Hematopoietic multipotent progenitor cell treated with erythropoietin and hydrocortisone succinate and interleukin-3 and kit ligand, for 17 days (in vitro differentiated cells): ENCODE data around the gene GAA.

ENCODE experiments used
- DNase-seq: peaks from one replicate; pipeline ENCODE4 v3.0.0-alpha.2; 2015; ENCODE audit warnings: low spot score

Gene GAA

DNA sequence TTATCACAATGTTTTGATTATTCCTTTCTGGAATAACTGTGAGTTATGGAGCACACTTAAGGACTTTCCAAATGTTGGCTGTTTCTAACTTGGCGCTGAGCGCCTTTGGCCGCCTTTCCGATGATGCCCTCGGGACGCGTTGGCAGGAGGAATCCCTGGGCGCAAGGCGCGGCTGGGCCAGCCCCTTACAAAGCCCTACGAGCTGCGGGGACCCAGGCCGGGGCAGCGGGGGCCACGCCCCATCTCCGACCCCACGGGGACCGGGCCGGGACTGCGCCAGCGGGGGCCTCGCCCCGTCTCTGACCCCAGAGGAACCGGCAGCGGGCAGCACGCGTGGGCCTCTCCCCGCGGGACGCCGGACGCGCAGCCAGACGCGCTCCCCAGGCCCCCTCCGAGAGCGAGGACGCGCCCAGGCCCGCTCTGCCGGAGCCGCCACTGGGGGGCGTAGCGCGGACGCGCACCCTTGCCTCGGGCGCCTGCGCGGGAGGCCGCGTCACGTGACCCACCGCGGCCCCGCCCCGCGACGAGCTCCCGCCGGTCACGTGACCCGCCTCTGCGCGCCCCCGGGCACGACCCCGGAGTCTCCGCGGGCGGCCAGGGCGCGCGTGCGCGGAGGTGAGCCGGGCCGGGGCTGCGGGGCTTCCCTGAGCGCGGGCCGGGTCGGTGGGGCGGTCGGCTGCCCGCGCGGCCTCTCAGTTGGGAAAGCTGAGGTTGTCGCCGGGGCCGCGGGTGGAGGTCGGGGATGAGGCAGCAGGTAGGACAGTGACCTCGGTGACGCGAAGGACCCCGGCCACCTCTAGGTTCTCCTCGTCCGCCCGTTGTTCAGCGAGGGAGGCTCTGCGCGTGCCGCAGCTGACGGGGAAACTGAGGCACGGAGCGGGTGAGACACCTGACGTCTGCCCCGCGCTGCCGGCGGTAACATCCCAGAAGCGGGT lies at the start of gene GAA:
TSS of gene GAA (plus strand) at position 571 of the 935 bp plus-strand sequence. CDS start 3,006 bp downstream, outside the sequence.
- peak; percentile 84 for DNase-seq

DNA sequence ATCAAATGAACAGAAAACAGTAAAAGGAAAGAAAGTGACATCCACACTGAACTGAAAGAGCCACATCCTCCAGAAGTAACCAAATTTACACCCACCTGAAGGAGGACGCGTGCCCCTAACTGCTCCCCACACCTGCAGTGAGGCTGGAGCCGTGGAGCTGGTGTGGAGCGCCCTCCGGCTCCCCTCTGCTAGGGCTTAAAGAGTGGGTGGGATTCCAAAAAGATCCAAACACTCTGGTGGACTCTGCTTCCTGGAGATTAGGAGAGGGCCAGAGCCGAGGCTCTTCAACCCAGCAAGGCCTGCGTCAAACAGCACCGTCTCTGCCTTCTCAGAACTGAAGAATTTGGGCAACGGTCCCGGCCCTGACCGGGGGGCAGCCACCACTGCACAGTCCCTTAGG lies 49.7 kb upstream of the GAA start:
- no peak for DNase-seq

DNA sequence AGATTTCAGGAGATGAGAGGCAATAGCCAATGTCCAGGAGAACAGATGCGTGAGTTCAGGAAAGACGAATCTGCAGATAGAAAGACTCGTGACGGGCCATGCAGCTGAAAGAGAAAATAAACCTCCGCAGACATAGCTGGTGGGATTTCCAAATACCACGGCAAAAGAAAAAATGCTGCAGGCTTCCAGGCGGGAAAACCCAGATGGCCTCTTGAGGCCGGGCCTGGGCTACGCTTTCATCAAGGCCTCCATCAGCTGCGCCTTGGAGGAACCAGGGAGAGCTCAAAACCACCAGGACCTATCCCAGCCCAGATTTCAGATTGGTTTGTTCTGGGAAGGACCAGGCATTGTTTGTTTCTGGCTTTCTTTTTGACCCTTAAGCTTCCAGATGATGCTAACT lies 48.3 kb upstream of the GAA start:
- DNase-seq: no peak

DNA sequence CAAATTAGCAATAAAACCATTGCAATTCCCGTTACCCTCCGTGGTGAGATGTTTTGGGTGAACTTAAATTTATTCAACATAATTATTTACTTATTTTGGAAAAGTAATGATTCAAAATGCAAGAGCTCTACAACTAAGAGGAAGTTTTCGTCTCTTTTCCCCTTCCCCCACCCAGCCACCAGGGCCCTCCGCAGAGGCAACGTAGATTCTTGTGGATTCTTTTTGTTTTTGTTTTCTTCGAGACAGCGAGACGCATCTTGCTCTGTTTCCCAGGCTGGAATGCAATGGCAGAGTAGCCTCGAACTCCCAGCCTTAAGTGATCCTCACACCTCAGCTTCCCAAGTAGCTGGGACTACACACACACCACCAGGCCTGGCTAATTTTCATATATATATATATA lies 45.8 kb upstream of the GAA start:
- DNase-seq: no peak

DNA sequence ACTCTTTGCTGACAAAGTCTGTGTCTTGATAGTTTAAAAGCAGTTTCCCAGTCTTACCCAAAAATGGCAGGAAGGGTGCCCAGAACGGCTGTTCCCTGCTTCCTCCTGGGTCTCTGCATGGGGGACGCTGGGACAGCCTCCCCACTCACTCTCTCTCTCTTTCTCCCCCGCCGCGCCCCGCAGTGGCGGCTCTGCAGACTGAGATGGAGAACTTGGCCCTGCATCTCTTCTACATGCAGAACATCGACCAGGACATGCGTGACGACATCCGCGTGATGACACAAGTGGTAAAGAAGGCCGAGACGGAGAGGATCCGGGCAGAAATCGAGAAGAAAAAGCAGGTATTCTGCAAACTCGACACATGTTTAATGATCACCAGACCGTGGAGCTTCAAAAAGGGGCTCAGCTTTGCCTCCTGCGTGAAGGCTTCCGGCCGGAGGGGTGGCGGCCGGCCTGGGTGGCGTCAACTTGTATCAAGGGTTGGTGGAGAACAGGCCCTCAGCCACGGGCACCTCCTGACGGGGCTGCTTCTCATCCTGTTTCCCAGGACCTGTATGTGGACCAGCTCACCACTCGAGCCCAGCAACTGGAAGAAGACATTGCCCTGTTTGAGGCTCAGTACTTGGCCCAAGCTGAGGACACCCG lies 42.9 kb upstream of the GAA start:
- DNase-seq: no peak

DNA sequence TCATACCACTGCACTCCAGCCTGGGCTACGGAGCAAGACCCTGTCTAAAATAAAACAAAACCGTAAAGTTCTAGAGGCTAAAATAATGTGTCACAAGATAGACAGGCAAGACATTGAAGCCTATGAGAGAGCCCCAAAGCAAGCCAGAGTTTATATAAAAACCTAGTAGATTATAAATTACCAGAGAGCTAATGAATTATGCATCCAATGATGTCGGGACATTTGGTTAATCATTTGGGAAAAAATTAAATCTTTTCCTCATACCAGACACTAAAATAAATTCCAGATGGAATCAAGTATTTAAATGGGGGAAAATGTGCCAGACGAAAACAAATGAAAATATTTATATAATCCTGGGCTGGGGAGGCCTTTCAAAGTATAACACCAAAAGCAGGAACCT lies 40.7 kb upstream of the GAA start:
- no peak for DNase-seq

DNA sequence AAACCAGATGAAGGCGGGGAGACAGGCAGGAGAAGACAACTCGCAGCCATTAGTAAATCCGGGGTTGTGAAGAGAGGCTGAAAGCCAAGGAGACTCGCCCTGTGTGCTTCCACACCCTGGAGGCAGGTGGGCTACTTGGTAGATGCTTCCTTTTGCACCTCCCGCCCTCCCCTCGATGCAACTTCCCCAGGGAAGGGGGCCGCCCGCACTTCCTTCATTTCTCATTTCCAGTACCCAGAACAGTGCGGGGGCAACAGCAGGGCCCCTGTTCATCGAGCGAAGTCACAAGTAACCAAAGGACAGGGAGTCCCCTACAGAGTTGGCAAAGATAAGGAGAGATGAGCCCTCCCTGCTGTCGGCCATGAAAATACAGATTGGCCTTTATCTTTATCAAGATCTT lies 40.0 kb upstream of the GAA start:
- no peak for DNase-seq

DNA sequence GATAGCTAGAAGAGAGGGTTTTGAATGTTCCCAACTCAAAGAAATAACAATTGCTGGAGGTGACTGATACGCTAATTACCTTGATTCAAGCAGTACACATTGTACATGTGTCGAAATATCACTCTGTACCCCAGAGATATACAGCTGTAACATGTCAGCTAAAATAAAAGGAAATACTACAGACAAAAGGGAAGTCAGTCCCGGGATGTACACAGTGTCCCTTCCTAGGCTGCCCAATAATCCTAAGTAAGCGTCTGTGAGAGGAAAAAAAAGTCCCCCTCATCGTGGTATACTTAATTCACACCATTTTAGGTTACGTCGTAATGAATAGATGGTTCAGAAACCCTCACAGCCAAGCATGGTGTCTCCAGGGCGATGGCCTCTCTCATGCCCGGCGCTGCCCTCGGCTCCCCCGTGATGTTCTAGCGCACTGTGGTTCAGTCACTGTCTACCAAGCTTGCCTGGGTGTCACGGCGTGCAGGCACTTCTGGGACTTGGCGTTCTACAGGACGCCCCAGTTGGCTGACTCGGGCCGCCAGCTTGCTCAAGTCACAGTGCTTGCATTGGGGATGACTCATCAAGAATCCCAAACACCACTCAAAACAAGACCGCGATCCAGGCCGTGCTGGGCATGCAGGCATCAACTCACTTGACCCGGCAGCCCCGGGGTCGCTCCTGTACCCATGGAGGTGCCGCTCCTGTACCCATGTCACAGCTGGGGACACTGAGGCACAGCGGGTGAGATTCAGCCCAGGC lies 37.4 kb upstream of the GAA start:
- DNase-seq: no peak

DNA sequence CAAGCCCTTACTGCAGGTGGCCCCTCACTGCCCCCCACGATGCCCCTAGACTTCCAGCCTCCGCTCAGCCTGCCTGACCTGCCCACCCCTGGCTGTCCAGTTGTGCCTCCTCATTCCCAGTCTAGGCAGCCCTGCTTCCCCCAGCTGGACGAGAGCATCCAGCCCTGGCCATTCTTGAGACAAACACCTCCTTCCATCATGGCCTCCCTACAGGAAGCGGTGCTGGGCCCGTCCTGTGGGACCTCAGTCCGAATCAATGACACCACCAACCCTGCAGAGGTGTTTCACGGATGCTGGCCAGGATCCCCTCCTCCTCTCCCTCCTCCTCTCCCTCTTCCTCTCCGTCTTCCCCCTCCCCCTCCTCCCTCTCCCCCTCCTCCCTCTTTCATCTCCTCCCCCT lies 36.7 kb upstream of the GAA start:
- no peak for DNase-seq

DNA sequence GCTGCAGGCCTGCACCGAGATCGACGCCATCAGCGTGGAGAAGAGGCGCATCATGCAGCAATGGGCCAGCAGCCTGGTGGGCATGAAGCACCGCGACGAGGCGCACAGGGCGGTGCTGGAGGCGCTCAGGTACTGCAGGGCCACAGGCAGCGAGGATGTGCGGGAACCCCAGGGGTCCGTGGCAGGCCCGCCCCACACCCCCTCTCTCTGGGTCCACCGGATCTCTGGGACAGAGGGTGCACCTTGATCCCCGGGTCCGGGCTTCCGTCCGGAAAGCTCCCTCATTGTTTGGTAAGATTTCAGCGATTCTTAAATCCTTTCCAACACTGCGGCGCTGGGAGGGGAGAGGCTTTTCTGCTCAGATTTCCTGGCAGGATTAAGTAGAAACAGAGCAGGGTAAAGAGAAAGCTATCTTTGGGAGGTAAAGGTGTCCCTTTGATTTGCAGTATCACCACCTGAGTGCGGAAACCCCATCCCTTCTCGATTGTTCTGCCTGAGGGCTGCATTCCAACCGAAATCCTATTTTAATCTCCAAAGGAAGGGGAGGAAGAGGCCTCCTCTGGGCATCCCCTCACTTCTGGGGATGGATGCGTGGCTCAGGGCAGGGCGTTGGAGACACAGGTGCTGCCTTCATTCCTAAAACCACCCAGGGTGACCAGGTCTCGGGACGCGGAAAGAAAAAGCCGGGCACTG lies 35.8 kb upstream of the GAA start:
- no peak for DNase-seq

DNA sequence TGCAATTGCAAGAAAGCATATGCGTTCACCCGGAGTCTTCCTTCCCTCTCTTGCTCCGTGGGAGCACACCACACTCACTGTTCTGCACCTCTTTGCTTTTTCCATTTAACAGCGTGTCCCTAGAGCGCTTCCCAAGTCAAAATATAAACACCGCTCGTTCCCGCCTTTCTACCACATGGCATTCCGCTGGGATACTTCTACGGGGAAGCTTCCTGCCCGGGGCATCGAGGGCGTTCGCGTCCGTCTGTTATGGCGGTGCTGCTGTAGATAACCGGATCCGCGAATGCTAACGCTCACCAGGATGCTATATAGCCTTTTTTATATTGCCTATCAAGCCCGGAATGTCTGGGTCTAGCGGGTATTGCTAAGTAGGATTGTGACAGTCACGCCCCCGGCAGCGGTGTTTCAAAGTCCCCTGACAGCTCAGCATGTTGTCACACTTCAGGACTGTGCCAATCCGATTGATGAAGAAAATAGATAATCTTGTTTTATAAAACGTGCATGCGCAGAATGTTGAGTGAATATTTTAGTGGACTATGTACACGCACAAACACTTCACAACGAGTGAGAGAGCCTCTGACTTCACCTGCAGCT lies 33.9 kb upstream of the GAA start:
- DNase-seq: no peak

DNA sequence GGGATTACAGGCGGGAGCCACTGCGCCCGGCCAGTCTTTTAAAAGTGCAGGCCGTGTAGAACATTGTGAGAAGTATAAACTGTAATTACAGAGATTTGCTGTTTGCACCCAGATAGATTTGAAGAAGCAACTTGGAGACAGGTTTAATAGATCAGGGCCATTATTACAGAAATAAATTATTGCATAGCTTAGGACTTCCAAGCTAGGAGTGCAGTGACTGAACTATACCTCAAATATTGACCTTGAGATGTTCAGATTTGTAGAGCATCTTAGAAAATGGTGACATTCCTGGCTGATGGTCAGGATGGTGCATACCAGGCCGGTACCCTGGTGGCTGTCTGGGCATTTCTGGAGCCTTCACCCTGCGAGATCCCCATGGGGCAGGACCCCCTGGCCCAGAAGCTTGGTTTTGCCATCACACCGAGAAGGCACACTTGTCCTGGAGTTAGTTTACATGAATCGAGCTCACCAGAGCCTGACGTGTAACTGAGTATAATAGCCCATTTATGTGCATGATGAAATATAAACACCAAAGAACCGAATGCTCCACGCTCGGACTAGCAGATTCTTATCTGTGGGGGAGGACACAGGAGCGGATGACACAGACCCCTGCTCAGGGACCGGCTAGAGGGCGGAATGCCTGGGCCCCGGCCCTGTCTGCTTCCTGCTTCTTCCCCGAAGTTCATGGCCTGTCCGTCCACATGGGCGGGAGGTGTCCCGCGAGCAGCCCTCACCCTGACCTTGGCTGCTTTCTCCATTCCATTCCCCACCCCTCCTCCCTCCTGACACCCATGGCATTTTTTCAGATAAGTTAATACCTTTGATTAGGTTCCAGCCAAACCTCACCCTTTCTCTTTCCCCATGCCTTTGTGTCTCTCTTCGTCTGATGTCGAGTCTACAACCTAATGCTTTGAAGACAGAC lies 32.8 kb upstream of the GAA start:
- no peak for DNase-seq

DNA sequence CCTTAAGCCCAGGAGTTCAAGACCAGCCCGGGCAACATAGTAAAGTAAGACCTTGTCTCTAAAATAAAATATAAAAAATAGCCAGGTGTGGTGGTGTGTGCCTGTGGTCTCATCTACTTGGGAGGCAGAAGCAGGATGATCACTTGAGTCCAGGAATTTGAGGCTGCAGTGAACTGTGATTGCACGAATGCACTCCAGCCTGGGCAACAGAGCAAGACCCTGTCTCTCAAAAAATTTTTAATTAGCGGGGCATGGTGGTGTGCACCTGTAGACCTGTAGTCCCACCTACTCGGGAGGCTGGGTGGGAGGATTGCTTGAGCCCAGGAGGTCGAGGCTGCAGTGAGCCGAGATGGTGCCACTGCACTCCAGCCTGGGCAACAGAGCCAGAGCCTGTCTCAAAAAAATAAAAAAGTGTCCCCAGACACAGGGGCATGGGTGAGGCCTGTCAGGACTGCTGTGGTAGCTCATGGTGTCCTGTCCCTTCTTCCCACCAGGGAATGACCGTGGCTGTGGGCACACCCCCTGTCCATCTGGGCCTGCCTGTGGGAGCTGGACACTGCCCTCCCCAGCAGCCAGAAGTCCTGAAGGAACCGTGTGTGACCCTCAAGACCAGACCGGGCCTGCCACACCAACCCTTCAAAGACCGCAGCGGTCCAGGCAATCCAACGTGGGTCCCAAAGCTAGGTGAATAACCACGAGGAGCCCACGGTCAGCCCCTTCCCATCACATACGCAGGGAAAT lies 30.8 kb upstream of the GAA start:
- no peak for DNase-seq

DNA sequence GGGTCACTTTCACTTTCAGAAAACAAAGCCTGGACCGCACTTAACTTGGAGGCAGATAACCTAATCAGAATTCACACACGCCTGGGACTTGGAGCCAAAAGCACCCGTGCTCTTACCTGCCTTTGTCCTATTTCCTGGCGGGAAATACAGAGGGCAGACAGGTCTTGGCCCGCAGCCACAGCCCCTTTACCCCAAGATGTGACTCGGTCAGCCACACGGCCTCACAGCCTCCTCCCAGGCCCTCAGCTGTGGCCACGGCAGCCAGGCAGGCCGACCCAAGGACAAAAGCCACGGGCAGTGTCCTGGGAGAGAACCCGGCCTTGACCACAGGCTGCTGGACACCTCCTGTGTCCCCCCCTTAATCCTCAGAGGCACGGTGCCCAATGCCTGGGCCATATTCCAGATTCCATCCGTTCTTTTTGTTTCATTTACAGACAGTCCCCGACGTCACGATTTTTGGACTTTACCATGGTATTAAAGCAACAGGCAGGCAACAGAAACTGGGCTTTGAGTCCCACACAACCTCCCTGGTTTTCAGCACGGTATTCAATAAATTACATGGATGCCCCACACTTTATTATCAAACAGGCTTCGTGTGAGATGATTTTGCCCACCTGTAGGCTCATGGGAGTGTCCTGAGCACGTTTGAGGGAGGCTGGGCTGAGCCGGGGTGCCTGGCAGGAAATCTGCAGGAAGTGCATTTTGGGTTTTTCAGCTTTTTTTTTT lies 30.1 kb upstream of the GAA start:
- no peak for DNase-seq

DNA sequence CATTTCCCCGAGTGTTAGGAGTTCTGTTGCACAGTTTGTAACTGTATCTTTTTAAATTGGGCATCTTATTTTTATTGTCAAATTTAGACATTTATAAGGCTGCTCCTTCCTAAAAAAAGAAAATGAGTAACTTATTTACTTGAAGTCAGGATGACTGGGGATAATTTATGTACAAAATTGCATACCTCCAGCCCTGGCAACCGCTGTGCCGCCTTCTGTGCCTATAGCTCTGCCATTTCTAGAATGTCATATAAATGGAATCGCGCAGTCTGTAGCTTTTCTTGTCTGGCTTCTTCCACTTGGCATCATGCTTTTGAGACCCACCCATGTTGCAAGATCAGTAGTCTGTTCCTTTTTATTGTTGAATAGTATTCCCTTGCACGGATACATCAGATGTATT lies 29.0 kb upstream of the GAA start:
- DNase-seq: no peak

DNA sequence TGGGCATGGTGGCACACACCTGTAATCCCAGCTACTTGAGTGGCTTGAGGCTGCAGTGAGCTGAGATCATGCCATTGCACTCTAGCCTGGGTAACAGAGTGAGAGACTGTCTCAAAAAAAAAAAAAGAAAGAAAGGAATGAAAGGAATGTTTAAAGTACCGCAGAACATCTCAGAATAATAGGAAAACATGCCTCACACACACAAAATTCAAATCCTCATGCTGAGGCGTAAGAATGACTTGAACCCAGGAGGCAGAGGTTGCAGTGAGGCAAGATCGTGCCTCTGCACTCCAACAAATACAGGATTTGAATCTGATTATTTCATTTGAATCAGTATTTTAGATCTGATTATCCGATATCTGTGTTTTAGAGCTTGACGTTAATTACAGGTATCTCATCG lies 21.3 kb upstream of the GAA start:
- no peak for DNase-seq

DNA sequence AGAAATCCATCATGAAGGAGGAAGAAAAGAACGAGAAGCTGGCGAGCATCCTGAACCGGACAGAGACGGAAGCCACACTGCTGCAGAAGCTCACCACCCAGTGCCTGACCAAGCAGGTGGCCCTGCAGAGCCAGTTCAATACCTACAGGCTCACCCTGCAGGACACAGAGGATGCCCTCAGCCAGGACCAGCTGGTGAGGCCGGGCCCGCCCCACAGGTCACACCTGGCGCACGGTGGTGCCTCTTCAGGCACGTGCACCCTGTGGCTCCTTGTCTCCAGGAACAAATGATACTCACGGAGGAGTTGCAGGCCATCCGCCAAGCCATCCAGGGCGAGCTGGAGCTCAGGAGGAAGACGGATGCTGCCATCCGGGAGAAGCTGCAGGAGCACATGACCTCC lies 19.8 kb upstream of the GAA start:
- DNase-seq: no peak

DNA sequence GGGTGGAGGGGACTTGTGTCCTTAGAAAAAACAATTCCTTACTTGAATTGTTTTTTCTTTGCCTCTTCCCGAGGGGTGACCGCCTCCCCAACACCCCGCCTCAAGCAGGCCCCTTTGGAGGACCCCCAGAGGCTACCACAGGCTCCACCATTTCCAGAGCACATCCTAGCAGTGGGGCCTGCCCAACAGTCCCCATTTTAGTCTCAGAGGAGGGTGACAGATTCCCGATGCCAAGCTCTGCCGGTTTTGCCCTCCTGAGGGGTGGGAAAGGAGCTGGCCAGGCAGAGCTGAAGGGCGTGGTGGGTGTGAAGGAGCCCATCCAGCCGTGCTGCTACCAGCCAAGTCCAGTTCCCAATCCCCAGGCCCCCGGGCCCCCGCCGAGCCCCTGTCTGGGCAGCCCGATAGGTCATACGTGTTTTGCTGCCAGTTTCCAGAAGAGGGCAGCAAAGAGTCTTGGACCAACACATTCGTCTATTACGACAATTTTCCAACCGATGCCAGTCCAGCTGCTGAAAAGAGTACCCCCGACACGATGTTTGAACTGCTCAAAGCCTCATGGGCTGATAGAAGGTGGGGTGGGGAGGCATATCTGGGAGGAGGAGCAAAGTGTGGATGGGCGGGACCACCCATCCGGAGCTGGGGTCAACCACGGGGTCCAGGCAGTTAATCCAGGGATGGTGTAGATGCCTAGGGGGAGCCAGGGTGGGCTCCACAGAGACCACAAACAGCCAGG lies 18.8 kb upstream of the GAA start:
- DNase-seq: peak; percentile 42
